HepG2 (cell line): ENCODE measurements around the gene UTF1. TPM values are rescaled to one million over a fixed set of nuclear protein-coding genes. Genes with fewer than 3 reads are reported as not detected.

Experiments used
- ATAC-seq: fragments of 200-7000 bp; cut with Tn5 transposase; 3 replicates; pipeline ENCODE4 v1.9.1; 2020; ENCODE audit warnings: mild to moderate bottlenecking, moderate library complexity
- BruUV-seq: library from RNA; stranded (reverse); fragments of 400-500 nt; replicated peaks from 2 replicates; lab custom pipeline; 2021; lab: Mats Ljungman, UMichigan
- CTCF ChIA-PET: fragments of 300-600 bp; formaldehyde crosslinking; extraction: SDS; loops from one replicate; lab custom pipeline; 2021; ENCODE audit warnings: low total read pairs, inconsistent platforms, low intra/inter-chr PET ratio; lab: Yijun Ruan, JAX
- POLR2A ChIA-PET: fragments of 350-600 bp; sonication (Branson Sonifier 250); formaldehyde crosslinking; loops from one replicate; lab custom pipeline; 2020; ENCODE audit warnings: antibody characterized with exemption, inconsistent platforms; lab: Yijun Ruan, JAX
- DNase-seq: peaks from one replicate; pipeline ENCODE4 v3.0.0-alpha.2; 2015; ENCODE audit warnings: low spot score
- FAIRE-seq: peaks from 3 replicates; lab custom pipeline; 2011; peaks lifted over from hg19 to GRCh38; lab: Jason Lieb, UNC
- H2AFZ ChIP-seq: one replicate; pipeline ENCODE4 v1.6.1; 2011; ENCODE audit warnings: low read length, inconsistent platforms
- H3K27ac ChIP-seq: fragments of 300-600 bp; 3 replicates; pipeline ENCODE4 v1.8.0; 2011; ENCODE audit warnings: mixed run types, mild to moderate bottlenecking, mixed read lengths, low read length, inconsistent platforms; ENCODE audit not compliant: insufficient read depth; ENCODE audit errors: extremely low read length
- H3K27me3 ChIP-seq, 2 experiments: fragments of 200-600 bp in 1 of 2; 2 replicates in 1 of 2; 3 replicates in 1 of 2; pipeline versions ENCODE4 v1.6.0 to v1.8.0; 2011; ENCODE audit warnings: low read length in 2 of 2, mild to moderate bottlenecking in 2 of 2, moderate library complexity in 2 of 2, inconsistent platforms in 1 of 2; ENCODE audit not compliant: insufficient read depth in 2 of 2, control insufficient read depth in 1 of 2
- H3K36me3 ChIP-seq, 2 experiments: fragments of 200-600 bp in 1 of 2; replicated peaks in 1 of 2; 2 replicates in 1 of 2; 3 replicates in 1 of 2; pipeline versions ENCODE4 v1.5.1 to v1.8.0; 2011; ENCODE audit warnings: low read length in 2 of 2, inconsistent platforms in 1 of 2; ENCODE audit not compliant: insufficient read depth in 2 of 2, control insufficient read depth in 1 of 2
- H3K4me1 ChIP-seq: 2 replicates; pipeline ENCODE4 v1.5.1; 2012; ENCODE audit warnings: low read length, inconsistent platforms; ENCODE audit not compliant: insufficient read depth
- H3K4me2 ChIP-seq: 2 replicates; pipeline ENCODE4 v1.6.0; 2011; ENCODE audit warnings: low read depth, low read length, inconsistent platforms
- H3K4me3 ChIP-seq, 3 experiments: fragments of 200-600 bp in 1 of 3; sonication (generic), shearing (Covaris generic) in 1 of 3; replicated peaks in 1 of 3; 2 replicates each; pipeline ENCODE4 v1.5.1; 2011 to 2016; ENCODE audit warnings: low read length in 3 of 3, inconsistent platforms in 2 of 3, low read depth in 2 of 3, mild to moderate bottlenecking in 2 of 3, control low read depth in 1 of 3, mixed read lengths in 1 of 3; ENCODE audit not compliant: insufficient read depth in 1 of 3
- H3K79me2 ChIP-seq: one replicate; pipeline ENCODE4 v1.6.1; 2011; ENCODE audit warnings: low read length, inconsistent platforms; ENCODE audit not compliant: insufficient read depth
- H3K9ac ChIP-seq: 2 replicates; pipeline ENCODE4 v1.6.0; 2011; ENCODE audit warnings: mild to moderate bottlenecking, low read depth, low read length, inconsistent platforms; ENCODE audit not compliant: insufficient read depth
- H3K9me3 ChIP-seq: 2 replicates; pipeline ENCODE4 v1.5.1; 2012; ENCODE audit warnings: mild to moderate bottlenecking, low read length
- H4K20me1 ChIP-seq: 2 replicates; pipeline ENCODE4 v1.6.0; 2011; ENCODE audit warnings: inconsistent platforms, mild to moderate bottlenecking, low read length, moderate library complexity; ENCODE audit not compliant: insufficient read depth
- EZH2 ChIP-seq: conservative IDR thresholded peaks from 2 replicates; pipeline ENCODE4 v1.6.1; 2012; ENCODE audit warnings: mild to moderate bottlenecking, low read depth, low read length, moderate library complexity
- MATR3 ChIP-seq: sonication (generic); formaldehyde crosslinking; IDR thresholded peaks from 2 replicates; pipeline ENCODE4 v1.4.0; 2020; ENCODE audit warnings: missing genetic modification reagents
- MNT ChIP-seq: fragments of 450-650 bp; IDR thresholded peaks from 2 replicates; pipeline ENCODE4 v1.6.1; 2016
- NFATC3 ChIP-seq: sonication (generic); formaldehyde crosslinking; IDR thresholded peaks from 2 replicates; pipeline ENCODE4 v1.5.1; 2020; ENCODE audit warnings: mild to moderate bottlenecking, missing genetic modification reagents
- SMYD3 ChIP-seq: sonication (generic); formaldehyde crosslinking; IDR thresholded peaks from 2 replicates; pipeline ENCODE4 v1.8.1; 2023; ENCODE audit warnings: mild to moderate bottlenecking, missing genetic modification reagents
- YEATS4 ChIP-seq: sonication (generic); formaldehyde crosslinking; IDR thresholded peaks from 2 replicates; pipeline ENCODE4 v1.4.0; 2020; ENCODE audit warnings: missing genetic modification reagents, borderline replicate concordance
- ZBTB7A ChIP-seq: sonication (generic); formaldehyde crosslinking; IDR thresholded peaks from 2 replicates; pipeline ENCODE4 v1.8.0; 2022; ENCODE audit warnings: mild to moderate bottlenecking, missing genetic modification reagents
- ZBTB8A ChIP-seq: sonication (generic); formaldehyde crosslinking; IDR thresholded peaks from 2 replicates; pipeline ENCODE4 v1.4.0; 2020; ENCODE audit warnings: mild to moderate bottlenecking, low read depth, missing genetic modification reagents, borderline replicate concordance
- ZIK1 ChIP-seq: sonication (generic); formaldehyde crosslinking; IDR thresholded peaks from 2 replicates; pipeline ENCODE4 v1.5.0; 2020; ENCODE audit warnings: mild to moderate bottlenecking, low read depth, missing genetic modification reagents, borderline replicate concordance
- ZNF101 ChIP-seq: sonication (generic); formaldehyde crosslinking; IDR thresholded peaks from 2 replicates; pipeline ENCODE4 v1.4.0; 2020; ENCODE audit warnings: mild to moderate bottlenecking, low read depth, missing genetic modification reagents, borderline replicate concordance
- ZNF253 ChIP-seq: sonication (generic); formaldehyde crosslinking; IDR thresholded peaks from 2 replicates; pipeline ENCODE4 v1.8.0; 2022; ENCODE audit warnings: mild to moderate bottlenecking, missing genetic modification reagents, borderline replicate concordance
- ZNF33A ChIP-seq: sonication (generic); formaldehyde crosslinking; IDR thresholded peaks from 2 replicates; pipeline ENCODE4 v1.5.1; 2020; ENCODE audit warnings: missing genetic modification reagents, mild to moderate bottlenecking, moderate library complexity, borderline replicate concordance
- ZNF530 ChIP-seq: sonication (generic); formaldehyde crosslinking; IDR thresholded peaks from 2 replicates; pipeline ENCODE4 v1.5.0; 2020; ENCODE audit warnings: low read depth, mild to moderate bottlenecking, missing genetic modification reagents
- ZNF563 ChIP-seq: sonication (generic); formaldehyde crosslinking; IDR thresholded peaks from 2 replicates; pipeline ENCODE4 v1.8.0; 2022; ENCODE audit warnings: mild to moderate bottlenecking, moderate library complexity, missing genetic modification reagents
- ZNF580 ChIP-seq: IDR thresholded peaks from 2 replicates; pipeline ENCODE4 v1.6.1; 2016; ENCODE audit warnings: low read depth, borderline replicate concordance
- ZNF766 ChIP-seq: sonication (generic); formaldehyde crosslinking; IDR thresholded peaks from 2 replicates; pipeline ENCODE4 v1.5.0; 2020; ENCODE audit warnings: missing genetic modification reagents, borderline replicate concordance
- WGBS: methylation state at CpG from one replicate; pipeline ENCODE4 v1.1.6; 2017; ENCODE audit warnings: low lambda C conversion rate; 5-methylcytosine and 5-hydroxymethylcytosine counted together
- in situ Hi-C: cut with HindIII; loops from 2 replicates; pipeline ENCODE4 v1.10.0; 2017; ENCODE audit warnings: low pct_unique_long_range_greater_than_20kb; ENCODE audit not compliant: extremely low pct_ligation_motif_present
- intact Hi-C: fragments of 100-400 bp; cut with micrococcal nuclease; formaldehyde crosslinking; loops from one replicate; pipeline ENCODE4 v1.10.0; 2022; ENCODE audit not compliant: unreplicated experiment
- polyA plus RNA-seq, 8 experiments: library from polyadenylated mRNA; depleted of rRNA in 3 of 8; stranded (reverse) in 7 of 8; unstranded in 1 of 8; fragments of >200 nt; fragmentation: Illumina TruSeq in 4 of 8; extraction: Trizol in 4 of 8; gene quantifications; 2 replicates each; pipeline versions ENCODE4 v1.2.1 to v1.2.3, GENCODE V29; 2011 to 2016; ENCODE audit warnings: low read depth in 4 of 8, missing spikeins in 1 of 8, mixed read lengths in 1 of 8; ENCODE audit not compliant: insufficient read depth in 1 of 8
- total RNA-seq, 5 experiments: library from RNA; depleted of rRNA; stranded (reverse); fragments of >200 nt; fragmentation: Illumina TruSeq; extraction: Trizol; gene quantifications; 2 replicates each; pipeline ENCODE4 v1.2.3, GENCODE V29; 2016; ENCODE audit warnings: low read depth in 1 of 5
- TF ChIP-seq, protein P1 (sequence below): sonication (generic); formaldehyde crosslinking; IDR thresholded peaks from 2 replicates; pipeline ENCODE4 v1.4.0; 2020; ENCODE audit warnings: missing genetic modification reagents
- TF ChIP-seq, protein P2 (sequence below): sonication (generic); formaldehyde crosslinking; IDR thresholded peaks from 2 replicates; pipeline ENCODE4 v1.8.0; 2022; ENCODE audit warnings: mild to moderate bottlenecking, missing genetic modification reagents, moderate library complexity
- TF ChIP-seq, protein P3 (sequence below): sonication (generic); formaldehyde crosslinking; IDR thresholded peaks from 2 replicates; pipeline ENCODE4 v1.5.1; 2020; ENCODE audit warnings: missing genetic modification reagents, mild to moderate bottlenecking, borderline replicate concordance

The UTF1 gene
- total and polyA plus RNA-seq, 2 of the 13 experiments (the other 11 are each of a cell fraction or from before 2014, with no cell fraction given), result not detected

GRCh38 chr10:133264461-133264860 lies 34.4 kb downstream of the UTF1 start:
- Histone ChIP-seq H3K4me3 (no peak overlapping the region), H2AFZ (no peak overlapping the region), H3K27me3 (peaks cover 7 to 29% of the 10 kb centered on the region in 2 experiments; a peak in 4 of 5 replicates), H3K4me2 (no peak overlapping the region), H4K20me1 (no peaks in the 10 kb centered on the region), H3K36me3 (no peaks in the 10 kb centered on the region), H3K79me2 (no peaks in the 10 kb centered on the region), H3K27ac (no peak overlapping the region), H3K9me3 (no peaks in the 10 kb centered on the region), H3K9ac (no peak overlapping the region), H3K4me1 (peaks cover 11% of the 10 kb centered on the region; the same call in 1 of the 2 replicates)
- FAIRE-seq (no peak), ATAC-seq (no peak), DNase-seq (no peak)
- 51% methylated on average over 7 of the region's 9 CpGs for WGBS
- in situ Hi-C loops (no loop called here), intact Hi-C loops (no loop called here)
- POLR2A ChIA-PET, result no interaction called here
- TF ChIP-seq, protein P1, sequence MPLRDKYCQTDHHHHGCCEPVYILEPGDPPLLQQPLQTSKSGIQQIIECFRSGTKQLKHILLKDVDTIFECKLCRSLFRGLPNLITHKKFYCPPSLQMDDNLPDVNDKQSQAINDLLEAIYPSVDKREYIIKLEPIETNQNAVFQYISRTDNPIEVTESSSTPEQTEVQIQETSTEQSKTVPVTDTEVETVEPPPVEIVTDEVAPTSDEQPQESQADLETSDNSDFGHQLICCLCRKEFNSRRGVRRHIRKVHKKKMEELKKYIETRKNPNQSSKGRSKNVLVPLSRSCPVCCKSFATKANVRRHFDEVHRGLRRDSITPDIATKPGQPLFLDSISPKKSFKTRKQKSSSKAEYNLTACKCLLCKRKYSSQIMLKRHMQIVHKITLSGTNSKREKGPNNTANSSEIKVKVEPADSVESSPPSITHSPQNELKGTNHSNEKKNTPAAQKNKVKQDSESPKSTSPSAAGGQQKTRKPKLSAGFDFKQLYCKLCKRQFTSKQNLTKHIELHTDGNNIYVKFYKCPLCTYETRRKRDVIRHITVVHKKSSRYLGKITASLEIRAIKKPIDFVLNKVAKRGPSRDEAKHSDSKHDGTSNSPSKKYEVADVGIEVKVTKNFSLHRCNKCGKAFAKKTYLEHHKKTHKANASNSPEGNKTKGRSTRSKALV (CRISPR knock-in tag), result no peak
- TF ChIP-seq, protein P2, sequence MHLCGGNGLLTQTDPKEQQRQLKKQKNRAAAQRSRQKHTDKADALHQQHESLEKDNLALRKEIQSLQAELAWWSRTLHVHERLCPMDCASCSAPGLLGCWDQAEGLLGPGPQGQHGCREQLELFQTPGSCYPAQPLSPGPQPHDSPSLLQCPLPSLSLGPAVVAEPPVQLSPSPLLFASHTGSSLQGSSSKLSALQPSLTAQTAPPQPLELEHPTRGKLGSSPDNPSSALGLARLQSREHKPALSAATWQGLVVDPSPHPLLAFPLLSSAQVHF (CRISPR knock-in tag), result no peak
- no peak for TF ChIP-seq ZNF101
- TF ChIP-seq, protein P3, sequence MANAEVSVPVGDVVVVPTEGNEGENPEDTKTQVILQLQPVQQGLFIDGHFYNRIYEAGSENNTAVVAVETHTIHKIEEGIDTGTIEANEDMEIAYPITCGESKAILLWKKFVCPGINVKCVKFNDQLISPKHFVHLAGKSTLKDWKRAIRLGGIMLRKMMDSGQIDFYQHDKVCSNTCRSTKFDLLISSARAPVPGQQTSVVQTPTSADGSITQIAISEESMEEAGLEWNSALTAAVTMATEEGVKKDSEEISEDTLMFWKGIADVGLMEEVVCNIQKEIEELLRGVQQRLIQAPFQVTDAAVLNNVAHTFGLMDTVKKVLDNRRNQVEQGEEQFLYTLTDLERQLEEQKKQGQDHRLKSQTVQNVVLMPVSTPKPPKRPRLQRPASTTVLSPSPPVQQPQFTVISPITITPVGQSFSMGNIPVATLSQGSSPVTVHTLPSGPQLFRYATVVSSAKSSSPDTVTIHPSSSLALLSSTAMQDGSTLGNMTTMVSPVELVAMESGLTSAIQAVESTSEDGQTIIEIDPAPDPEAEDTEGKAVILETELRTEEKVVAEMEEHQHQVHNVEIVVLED (CRISPR knock-in tag), result no peak
- no peak for TF ChIP-seq ZNF33A (CRISPR knock-in tag)
- no peak for TF ChIP-seq ZNF766 (CRISPR knock-in tag)
- no peak for TF ChIP-seq MATR3 (CRISPR knock-in tag)
- TF ChIP-seq ZNF530 (CRISPR knock-in tag), result no peak
- TF ChIP-seq ZNF253 (CRISPR knock-in tag), result no peak
- no peak for TF ChIP-seq SMYD3 (CRISPR knock-in tag)
- no peak for TF ChIP-seq EZH2
- no peak for TF ChIP-seq ZBTB8A (CRISPR knock-in tag)
- no peak for TF ChIP-seq ZNF563
- TF ChIP-seq ZIK1, result no peak
- TF ChIP-seq NFATC3 (CRISPR knock-in tag), result no peak
- no peak for TF ChIP-seq MNT
- no peak for TF ChIP-seq ZBTB7A (CRISPR knock-in tag)
- TF ChIP-seq ZNF580 (CRISPR knock-in tag), result no peak
- no peak for TF ChIP-seq YEATS4 (CRISPR knock-in tag)
- no TSS peak for BruUV-seq
- CTCF ChIA-PET, result no interaction called here
